Gastroesophageal sphincter (tissue), 4 donors: ENCODE results near the gene TUT4. TPM values are rescaled to one million over a fixed set of nuclear protein-coding genes. Genes with fewer than 3 reads are reported as not detected.
"Not testable (repeated sequence)": the region's sequence is repeated elsewhere in the genome, so short reads cannot be mapped to it uniquely, and the experiment has no call there.

Experiments
- ATAC-seq: fragments of 150-250 bp; one replicate; pipeline ENCODE4 v1.9.1; 2016; ENCODE audit warnings: mild to moderate bottlenecking, moderate library complexity
- H3K27ac ChIP-seq, 4 donors: fragments of 200-600 bp; sonication (generic) in 3 of 4; 1 replicate in 3 of 4; 2 replicates in 1 of 4; pipeline ENCODE4 v1.5.1; 2016 to 2019
- H3K27me3 ChIP-seq: fragments of 200-600 bp; sonication (generic); one replicate; pipeline ENCODE4 v1.5.1; 2019
- H3K36me3 ChIP-seq, 2 donors: fragments of 200-600 bp; sonication (generic); one replicate each; pipeline ENCODE4 v1.5.1; 2019; ENCODE audit warnings: control low read depth in 1 of 2
- H3K4me1 ChIP-seq, 3 donors: fragments of 200-600 bp; sonication (generic); 1 replicate in 2 of 3; 2 replicates in 1 of 3; pipeline ENCODE4 v1.5.1; 2016 to 2019; ENCODE audit warnings: control low read depth in 2 of 3
- H3K4me3 ChIP-seq, 2 donors: fragments of 200-600 bp; sonication (generic); one replicate each; pipeline ENCODE4 v1.5.1; 2019; ENCODE audit warnings: mild to moderate bottlenecking in 1 of 2, moderate library complexity in 1 of 2
- H3K9me3 ChIP-seq, 3 donors: fragments of 200-600 bp; sonication (generic); one replicate each; pipeline ENCODE4 v1.5.1; 2017 to 2019; ENCODE audit warnings: control low read depth in 2 of 3
- CTCF ChIP-seq, 4 experiments: fragments of 200-600 bp in 2 of 4; fragments of 450-650 bp in 2 of 4; sonication (generic) in 1 of 4; IDR thresholded peaks; one replicate each; pipeline ENCODE4 v1.5.1; 2017 to 2019; ENCODE audit warnings: antibody characterized with exemption in 4 of 4, mild to moderate bottlenecking in 2 of 4, moderate library complexity in 2 of 4
- EP300 ChIP-seq: sonication (generic); formaldehyde crosslinking; IDR thresholded peaks from one replicate; pipeline ENCODE4 v1.6.1; 2017; ENCODE audit warnings: antibody characterized with exemption, mild to moderate bottlenecking
- POLR2A ChIP-seq, 2 donors: fragments of 450-650 bp; IDR thresholded peaks; one replicate each; pipeline ENCODE4 v1.6.1; 2017; ENCODE audit warnings: antibody characterized with exemption in 2 of 2, mild to moderate bottlenecking in 2 of 2, moderate library complexity in 1 of 2
- POLR2AphosphoS5 ChIP-seq: sonication (generic); formaldehyde crosslinking; IDR thresholded peaks from one replicate; pipeline ENCODE4 v1.6.1; 2017; ENCODE audit warnings: antibody characterized with exemption
- WGBS, 2 donors: methylation state at CpG; one replicate each; pipeline ENCODE4 v1.1.5; 2018; ENCODE audit warnings: low coverage in 1 of 2; 5-methylcytosine and 5-hydroxymethylcytosine counted together
- total RNA-seq, 4 donors: library from RNA; depleted of rRNA; stranded (reverse); fragments of >200 nt; gene quantifications; one replicate each; pipeline ENCODE4 v1.1.0, GENCODE V29; 2016

TUT4 gene
- total RNA-seq, 4 donors from 2014 or later, result 32.3 to 56.5 (median 34.0) TPM

GRCh38 chr1:52588027-52588426 is 35.1 kb upstream of the TUT4 start:
- Histone ChIP-seq H3K36me3 (no peaks in the 10 kb centered on the region), H3K27ac (no peak overlapping the region), H3K4me1 (no peaks in the 10 kb centered on the region), H3K9me3 (no peaks in the 10 kb centered on the region), H3K27me3 (no peaks in the 10 kb centered on the region), H3K4me3 (no peak overlapping the region)
- TF ChIP-seq CTCF (IDR thresholded peaks at IDR 0.05) (no peak), POLR2AphosphoS5 (no peak), EP300 (no peak), POLR2A (IDR thresholded peaks at IDR 0.05) (no peak)
- ATAC-seq, result no peak

DNA sequence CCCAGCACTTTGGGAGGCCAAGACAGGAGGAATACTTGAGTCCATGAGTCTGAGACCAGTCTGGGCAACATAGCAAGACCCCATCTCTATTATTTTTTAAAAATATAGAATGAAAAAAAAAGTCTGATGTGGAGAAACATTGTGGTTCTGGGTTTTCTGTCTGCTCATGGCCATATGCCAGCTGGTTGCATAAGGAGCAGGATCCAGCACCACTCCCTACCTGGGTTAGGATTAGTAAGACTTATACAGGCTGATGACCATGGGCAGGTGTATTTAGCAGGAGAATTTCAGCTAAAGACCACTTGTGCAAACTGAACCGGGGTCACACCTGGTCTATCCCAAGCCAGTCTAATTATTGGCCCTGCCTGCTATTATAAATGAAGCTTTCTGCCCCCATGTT is 32.6 kb upstream of the TUT4 start:
- Histone ChIP-seq H3K27me3 (no peaks in the 10 kb centered on the region), H3K4me3 (no peak overlapping the region), H3K4me1 (no peaks in the 10 kb centered on the region), H3K36me3 (no peaks in the 10 kb centered on the region), H3K9me3 (no peaks in the 10 kb centered on the region), H3K27ac (no peak overlapping the region)
- WGBS, 2 donors, result 100% methylated on average over 1 of the region's 1 CpG; no CpG with 5 or more reads in 1 of the 2 donors
- no peak for ATAC-seq
- TF ChIP-seq CTCF (IDR thresholded peaks at IDR 0.05) (no peak), POLR2AphosphoS5 (no peak), POLR2A (IDR thresholded peaks at IDR 0.05) (no peak), EP300 (no peak)

DNA sequence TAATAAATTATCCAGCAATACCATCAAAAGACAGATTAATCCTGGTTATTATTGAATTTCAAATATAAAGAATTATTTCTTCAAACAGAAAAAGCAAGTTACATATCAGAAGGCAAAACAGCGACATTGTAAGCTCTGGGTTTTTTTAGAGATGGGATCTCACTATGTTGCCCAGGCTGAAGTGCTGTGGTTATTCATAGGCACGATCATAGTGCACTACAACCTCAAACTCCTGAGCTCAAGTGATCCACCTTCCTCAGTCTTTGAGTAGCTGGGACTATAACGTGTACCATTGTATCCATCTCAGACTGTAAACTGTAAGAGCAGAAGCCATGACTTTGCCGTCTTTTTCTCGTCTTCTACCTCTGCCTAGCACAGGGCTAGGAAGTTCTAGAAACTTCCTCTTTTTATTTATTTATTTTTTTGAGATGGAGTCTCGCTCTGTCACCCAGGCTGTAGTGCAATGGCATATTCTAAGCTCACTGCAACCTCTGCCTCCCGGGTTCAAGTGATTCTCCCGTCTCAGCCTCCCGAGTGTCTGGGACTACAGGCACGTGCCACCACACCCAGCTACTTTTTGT is 29.3 kb upstream of the TUT4 start:
- ATAC-seq, result no peak
- WGBS, 2 donors, result 88 to 90% methylated on average over 6 to 10 of the region's 10 CpGs
- Histone ChIP-seq H3K36me3 (no peaks in the 10 kb centered on the region), H3K4me3 (no peak overlapping the region), H3K27ac (no peak overlapping the region), H3K9me3 (no peaks in the 10 kb centered on the region), H3K4me1 (no peaks in the 10 kb centered on the region), H3K27me3 (no peaks in the 10 kb centered on the region)
- no peak for TF ChIP-seq EP300
- no peak for TF ChIP-seq CTCF (IDR thresholded peaks at IDR 0.05)
- no peak for TF ChIP-seq POLR2A (IDR thresholded peaks at IDR 0.05)
- TF ChIP-seq POLR2AphosphoS5, result no peak

- Histone ChIP-seq H3K4me3 (no peak overlapping the region), H3K27me3 (no peaks in the 10 kb centered on the region), H3K9me3 (no peaks in the 10 kb centered on the region), H3K36me3 (no peaks in the 10 kb centered on the region), H3K27ac (no peak overlapping the region), H3K4me1 (no peaks in the 10 kb centered on the region)
- 90 to 96% methylated on average over 2 to 3 of the region's 3 CpGs for WGBS, 2 donors
- TF ChIP-seq POLR2A (IDR thresholded peaks at IDR 0.05), result no peak
- no peak for TF ChIP-seq POLR2AphosphoS5
- TF ChIP-seq CTCF (IDR thresholded peaks at IDR 0.05), result no peak
- no peak for TF ChIP-seq EP300
- ATAC-seq, result no peak
These were observed 27.4 kb upstream of the TUT4 start for GRCh38 chr1:52580283-52580682.

DNA sequence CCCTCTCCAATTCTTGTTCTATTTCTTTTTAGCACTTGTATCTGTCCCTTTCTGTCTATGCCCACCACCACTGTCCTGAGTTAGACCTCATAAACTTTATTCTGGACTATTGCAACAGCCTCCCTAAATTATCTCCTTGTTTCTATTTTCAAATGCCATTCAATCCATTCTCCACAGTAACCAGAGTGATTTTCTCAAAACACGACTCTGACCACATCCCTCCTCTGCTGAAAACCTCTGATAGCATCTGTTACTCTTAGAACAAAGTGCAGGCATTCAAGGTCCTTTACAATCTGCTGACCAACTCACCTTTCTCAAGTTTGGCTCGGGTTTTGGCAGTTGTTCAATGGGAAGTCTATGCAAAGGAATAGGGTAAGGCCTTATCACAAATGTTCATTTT is 26.5 kb upstream of the TUT4 start:
- Histone ChIP-seq H3K4me1 (peaks cover 0 to 6% (median 0%) of the 10 kb centered on the region in 3 donors), H3K9me3 (no peaks in the 10 kb centered on the region), H3K27me3 (no peaks in the 10 kb centered on the region), H3K4me3 (no peak overlapping the region), H3K27ac (no peak overlapping the region), H3K36me3 (no peaks in the 10 kb centered on the region)
- ATAC-seq, result no peak
- TF ChIP-seq POLR2A (IDR thresholded peaks at IDR 0.05) (no peak), CTCF (IDR thresholded peaks at IDR 0.05) (no peak), POLR2AphosphoS5 (no peak), EP300 (no peak)
- WGBS, 2 donors, result 24 to 55% methylated on average over 2 of the region's 2 CpGs

DNA sequence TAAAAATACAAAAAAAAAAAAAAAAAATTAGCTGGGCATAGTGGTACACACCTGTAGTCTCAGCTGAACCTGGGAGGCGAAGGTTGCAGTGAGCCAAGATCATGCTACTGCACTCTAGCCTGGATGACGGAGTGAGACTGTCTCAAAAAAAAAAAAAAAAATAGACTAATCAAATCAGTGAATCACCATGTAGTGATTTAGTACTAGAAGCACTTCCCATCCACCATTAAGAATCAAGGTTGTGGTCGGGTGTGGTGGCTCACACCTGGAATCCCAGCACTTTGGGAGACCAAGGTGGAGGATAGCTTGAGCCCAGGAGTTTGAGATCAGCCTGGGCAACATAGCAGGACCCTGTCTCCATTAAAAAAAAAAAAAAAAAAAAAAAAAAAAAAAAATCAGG is 25.2 kb upstream of the TUT4 start:
- not testable (repeated sequence) for H3K9me3 ChIP-seq, H3K27me3 ChIP-seq, H3K4me1 ChIP-seq, H3K36me3 ChIP-seq, H3K27ac ChIP-seq, H3K4me3 ChIP-seq, ATAC-seq
- 71 to 90% methylated on average over 1 to 2 of the region's 3 CpGs for WGBS, 2 donors
